IPS DF 6.9 (cell line): Measurements from ENCODE around the gene SPC25.

Experiments used
- DNase-seq: peaks from one replicate; pipeline ENCODE4 v3.0.0-alpha.2; 2013; ENCODE audit warnings: low read depth, low spot score
- H3K27ac ChIP-seq: one replicate; pipeline ENCODE4 v1.5.1; 2013; ENCODE audit warnings: low read length, control low read depth
- H3K27me3 ChIP-seq: 2 replicates; pipeline ENCODE4 v1.6.1; 2013; ENCODE audit warnings: mild to moderate bottlenecking, low read length; ENCODE audit not compliant: control insufficient read depth, insufficient read depth
- H3K36me3 ChIP-seq: 2 replicates; pipeline ENCODE4 v1.6.1; 2013; ENCODE audit warnings: low read length; ENCODE audit not compliant: control insufficient read depth, insufficient read depth
- H3K4me1 ChIP-seq: 2 replicates; pipeline ENCODE4 v1.6.1; 2013; ENCODE audit warnings: low read length; ENCODE audit not compliant: control insufficient read depth, insufficient read depth
- H3K4me3 ChIP-seq: 2 replicates; pipeline ENCODE4 v1.5.1; 2013; ENCODE audit warnings: mild to moderate bottlenecking, low read length
- H3K9me3 ChIP-seq: 2 replicates; pipeline ENCODE4 v1.6.1; 2013; ENCODE audit warnings: low read length, inconsistent platforms; ENCODE audit not compliant: control insufficient read depth, insufficient read depth
- WGBS: extraction: QIAGEN DNeasy Blood & Tissue Kit; methylation state at CpG from one replicate; pipeline ENCODE4 v1.1.7; 2013; ENCODE audit warnings: mixed read lengths, missing lambda C conversion rate; ENCODE audit not compliant: insufficient read length, insufficient coverage; 5-methylcytosine and 5-hydroxymethylcytosine counted together

SPC25 gene

DNA sequence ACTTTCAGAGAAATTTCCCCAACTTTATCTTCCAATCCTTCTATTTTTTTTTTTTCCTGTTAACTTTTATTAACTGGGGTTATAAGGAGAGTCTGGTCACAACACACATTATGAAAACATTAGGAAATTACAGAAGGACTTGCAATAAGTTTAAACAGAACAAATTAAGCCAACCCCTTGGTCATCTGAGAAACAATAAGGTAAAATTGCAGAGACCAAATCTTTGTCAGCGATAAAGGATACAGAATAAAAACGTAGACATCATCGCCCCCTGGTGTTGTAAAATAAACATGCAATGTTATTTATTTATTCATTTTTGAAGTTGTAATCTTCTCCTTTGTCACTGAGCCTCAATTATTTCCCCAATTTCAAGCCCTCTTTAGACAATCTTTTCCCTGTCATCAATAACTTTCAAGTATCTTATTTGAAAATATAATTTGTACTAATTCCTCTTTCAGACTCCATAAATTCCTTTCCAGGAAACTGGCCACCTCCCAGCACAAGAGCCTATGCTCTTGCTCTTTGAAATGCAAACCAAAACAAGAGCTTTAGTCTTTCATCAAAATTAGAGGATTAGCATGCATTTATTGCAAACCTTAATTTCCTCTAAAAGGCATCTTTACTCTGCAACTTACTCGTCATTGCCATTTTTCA lies 30.4 kb upstream of the SPC25 start:
- Histone ChIP-seq H3K9me3 (no peaks in the 10 kb centered on the region), H3K4me1 (no peaks in the 10 kb centered on the region; the same call in 1 of the 2 replicates), H3K27me3 (no peaks in the 10 kb centered on the region), H3K27ac (no peak overlapping the region), H3K36me3 (no peaks in the 10 kb centered on the region), H3K4me3 (no peak overlapping the region)
- no peak for DNase-seq
- WGBS, result no CpG with 5 or more reads among the region's 4 CpGs

DNA sequence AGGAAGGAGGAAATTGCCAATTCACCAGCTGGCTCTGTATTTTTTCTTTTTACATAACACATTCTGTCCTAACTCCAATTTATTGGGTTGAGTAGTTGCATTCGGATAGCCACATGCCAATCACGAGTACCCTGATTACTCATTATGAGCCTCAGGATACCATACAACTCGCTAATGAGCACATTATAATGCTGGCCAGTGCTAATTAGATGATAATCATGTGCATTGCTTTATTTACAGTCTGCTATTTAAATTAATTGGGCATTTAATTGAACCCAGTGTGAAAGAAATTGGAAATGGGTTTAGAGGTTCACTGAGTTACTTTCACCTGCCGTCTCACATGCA lies 26.1 kb upstream of the SPC25 start:
- Histone ChIP-seq H3K27ac (no peak overlapping the region), H3K4me1 (no peaks in the 10 kb centered on the region; the same call in 1 of the 2 replicates), H3K9me3 (no peaks in the 10 kb centered on the region), H3K4me3 (no peak overlapping the region), H3K36me3 (no peaks in the 10 kb centered on the region), H3K27me3 (no peaks in the 10 kb centered on the region)
- DNase-seq, result no peak
- no CpG with 5 or more reads among the region's 4 CpGs for WGBS

DNA sequence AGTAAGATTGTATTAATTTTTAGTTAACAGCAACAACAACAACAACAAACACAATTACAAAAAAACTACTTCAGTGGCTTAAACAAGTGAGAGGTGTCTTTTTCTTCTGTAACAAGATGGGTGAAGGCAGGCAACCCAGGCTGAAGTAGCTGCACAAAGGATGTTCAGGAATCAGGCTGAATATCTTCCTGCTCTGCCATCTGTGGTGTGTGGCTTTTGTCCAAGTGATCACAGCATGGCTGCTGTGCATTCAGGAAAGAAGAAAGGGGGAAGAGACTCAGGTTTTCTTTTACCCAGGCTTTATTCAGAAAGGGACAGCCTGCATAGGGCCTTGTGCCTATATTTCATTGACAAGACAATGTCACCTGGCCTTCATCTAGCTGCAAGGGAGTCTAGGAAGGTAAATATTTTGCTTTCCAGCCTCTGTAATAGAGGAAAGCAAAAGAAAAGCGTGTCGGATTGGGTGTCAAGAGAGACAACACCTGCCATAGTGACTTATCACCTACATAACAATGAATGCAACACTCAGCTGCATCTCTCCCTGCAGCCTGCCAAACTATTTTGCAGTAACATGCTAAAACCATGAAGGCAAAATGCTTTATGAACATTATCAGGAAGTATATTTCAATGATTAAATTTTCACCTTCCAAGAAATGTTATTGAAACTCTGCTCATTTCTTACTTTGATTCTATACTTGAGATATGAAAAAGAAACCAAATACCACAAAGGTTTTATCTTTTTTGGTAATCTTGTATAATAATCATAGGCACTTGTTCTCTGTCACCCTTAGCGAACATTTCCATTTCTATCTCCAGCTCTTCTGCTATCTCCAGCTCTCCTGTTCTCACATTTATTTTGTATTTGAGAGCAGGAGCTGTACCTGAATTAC lies 25.5 kb upstream of the SPC25 start:
- Histone ChIP-seq H3K9me3 (no peaks in the 10 kb centered on the region), H3K4me1 (no peaks in the 10 kb centered on the region; the same call in 1 of the 2 replicates), H3K27me3 (no peaks in the 10 kb centered on the region), H3K27ac (no peak overlapping the region), H3K36me3 (no peaks in the 10 kb centered on the region), H3K4me3 (no peak overlapping the region)
- no peak for DNase-seq
- WGBS, result no CpG with 5 or more reads among the region's 3 CpGs

DNA sequence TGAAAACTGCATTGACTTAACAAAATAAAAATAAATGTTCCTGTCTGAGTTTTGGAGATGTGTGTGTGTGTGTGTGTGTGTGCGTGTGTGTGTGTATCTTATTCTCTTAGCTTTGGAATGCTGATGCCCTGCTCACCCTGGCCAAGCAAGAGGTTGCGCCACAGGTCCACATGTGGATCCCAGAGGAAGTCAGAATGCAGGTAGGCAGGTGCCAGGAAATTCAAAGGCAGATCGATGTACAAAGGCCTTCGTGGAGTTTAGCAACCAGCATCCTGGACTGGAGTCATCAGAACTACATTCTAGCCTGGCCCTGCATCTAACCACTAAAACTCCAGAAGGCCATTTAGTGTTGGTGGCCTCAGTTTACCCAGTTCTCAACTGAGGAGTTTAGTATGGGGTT lies 23.3 kb upstream of the SPC25 start:
- H3K4me3 ChIP-seq, result no peak overlapping the region
- H3K27me3 ChIP-seq, result no peaks in the 10 kb centered on the region
- no peaks in the 10 kb centered on the region for H3K9me3 ChIP-seq
- H3K4me1 ChIP-seq, result no peaks in the 10 kb centered on the region
- WGBS, result no CpG with 5 or more reads among the region's 4 CpGs
- H3K27ac ChIP-seq, result no peak overlapping the region
- H3K36me3 ChIP-seq, result no peaks in the 10 kb centered on the region
- DNase-seq, result no peak

GRCh38 chr2:168912901-168913369 lies 22.7 kb upstream of the SPC25 start:
- H3K36me3 ChIP-seq, result no peaks in the 10 kb centered on the region
- no peaks in the 10 kb centered on the region for H3K27me3 ChIP-seq
- no peaks in the 10 kb centered on the region for H3K9me3 ChIP-seq
- no peaks in the 10 kb centered on the region for H3K4me1 ChIP-seq
- no peak overlapping the region for H3K27ac ChIP-seq
- no peak overlapping the region for H3K4me3 ChIP-seq
- no CpG with 5 or more reads among the region's 21 CpGs for WGBS
- no peak for DNase-seq

GRCh38 chr2:168912466-168912865 lies 22.2 kb upstream of the SPC25 start:
- Histone ChIP-seq H3K27me3 (no peaks in the 10 kb centered on the region), H3K9me3 (no peaks in the 10 kb centered on the region), H3K27ac (no peak overlapping the region), H3K36me3 (no peaks in the 10 kb centered on the region), H3K4me1 (no peaks in the 10 kb centered on the region), H3K4me3 (no peak overlapping the region)
- no CpG with 5 or more reads among the region's 6 CpGs for WGBS
- DNase-seq, result no peak

- no peak overlapping the region for H3K27ac ChIP-seq
- no CpG with 5 or more reads among the region's 5 CpGs for WGBS
- H3K36me3 ChIP-seq, result no peaks in the 10 kb centered on the region
- no peaks in the 10 kb centered on the region for H3K27me3 ChIP-seq
- H3K4me1 ChIP-seq, result peaks cover 3% of the 10 kb centered on the region; the same call in 1 of the 2 replicates
- H3K9me3 ChIP-seq, result no peaks in the 10 kb centered on the region
- no peak for DNase-seq
- H3K4me3 ChIP-seq, result no peak overlapping the region
These were observed 20.1 kb upstream of the SPC25 start for GRCh38 chr2:168910330-168910729.

DNA sequence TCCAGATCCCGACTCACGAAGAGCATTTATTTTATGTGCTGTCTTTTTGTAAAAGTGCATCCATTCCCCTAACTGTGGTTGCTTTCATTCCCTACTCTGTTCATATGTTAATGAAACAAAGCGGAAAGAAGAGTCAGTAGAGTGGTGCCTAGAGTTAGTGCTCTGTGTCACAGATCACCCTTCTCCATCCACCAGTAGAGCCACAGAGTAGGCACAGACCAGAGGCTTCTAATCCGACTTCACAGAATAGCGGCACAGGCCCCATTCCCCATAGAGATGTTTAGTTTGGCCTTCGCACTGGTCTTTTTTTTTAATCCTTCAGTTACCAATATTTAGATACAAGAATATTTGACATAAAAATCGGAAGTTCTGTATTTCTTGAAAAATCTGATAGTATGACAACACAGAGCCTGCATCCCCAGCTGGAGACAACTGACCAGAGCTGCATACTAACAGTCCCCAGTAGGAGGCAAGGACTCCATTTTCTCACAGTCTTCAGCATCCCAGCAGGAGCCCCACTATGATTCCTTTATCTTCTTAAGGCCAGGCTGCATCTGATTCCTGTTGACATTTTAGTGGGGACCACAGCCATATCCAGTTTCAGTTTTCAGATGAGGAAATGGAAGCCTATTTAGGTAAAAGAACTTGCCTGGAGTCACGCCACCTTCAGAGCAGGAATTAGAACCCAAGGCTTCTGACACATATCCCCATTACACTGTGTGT lies 17.9 kb upstream of the SPC25 start:
- no peak overlapping the region for H3K4me3 ChIP-seq
- H3K27me3 ChIP-seq, result no peaks in the 10 kb centered on the region
- peaks cover 3% of the 10 kb centered on the region; the same call in 1 of the 2 replicates for H3K4me1 ChIP-seq
- H3K9me3 ChIP-seq, result no peaks in the 10 kb centered on the region
- H3K36me3 ChIP-seq, result no peaks in the 10 kb centered on the region
- no peak overlapping the region for H3K27ac ChIP-seq
- no peak for DNase-seq
- WGBS, result no CpG with 5 or more reads among the region's 8 CpGs

- Histone ChIP-seq H3K36me3 (no peaks in the 10 kb centered on the region), H3K27ac (no peak overlapping the region), H3K9me3 (no peaks in the 10 kb centered on the region), H3K4me1 (peaks cover 3% of the 10 kb centered on the region; the same call in 1 of the 2 replicates), H3K4me3 (no peak overlapping the region), H3K27me3 (no peaks in the 10 kb centered on the region)
- no CpG with 5 or more reads among the region's 3 CpGs for WGBS
- DNase-seq, result no peak
These were observed 14.1 kb upstream of the SPC25 start for GRCh38 chr2:168904358-168904757.

- no CpG with 5 or more reads among the region's 2 CpGs for WGBS
- no peak overlapping the region for H3K27ac ChIP-seq
- DNase-seq, result no peak
- H3K36me3 ChIP-seq, result no peaks in the 10 kb centered on the region
- no peak overlapping the region for H3K4me3 ChIP-seq
- peaks cover 3% of the 10 kb centered on the region; the same call in 1 of the 2 replicates for H3K4me1 ChIP-seq
- no peaks in the 10 kb centered on the region for H3K9me3 ChIP-seq
- no peaks in the 10 kb centered on the region for H3K27me3 ChIP-seq
These were observed 13.7 kb upstream of the SPC25 start for GRCh38 chr2:168903888-168904287.
